ENCODE data around the gene GLI2.

GLI2 gene

GRCh38 chr2:120700659-120701058 lies 35.0 kb upstream of the GLI2 start:
- CTCF ChIA-PET, result interaction anchor here (0.7 to 2.5 kb wide), 3 partner anchors 8 to 379 kb away, joined by 3 to 6 read pairs (median 4); no protein-coding TSS in a partner anchor
- POLR2A ChIA-PET, result interaction anchor here (2.0 to 3.9 kb wide), 2 partner anchors 37 to 375 kb away, joined by 5 to 19 read pairs; no protein-coding TSS in a partner anchor
- no peak for DNase-seq (ENCODE audit: extremely low spot score)
- TF ChIP-seq TARDBP (IDR thresholded peaks at IDR 0.05), result no peak
- no peak for TF ChIP-seq BHLHE40 (IDR thresholded peaks at IDR 0.05; ENCODE audit: borderline replicate concordance)
- TF ChIP-seq FOXM1 (IDR thresholded peaks at IDR 0.05; ENCODE audit: borderline replicate concordance), result no peak
- no peak for TF ChIP-seq ELF4 (IDR thresholded peaks at IDR 0.05)
- TF ChIP-seq PKNOX1 (IDR thresholded peaks at IDR 0.05), result no peak
- TF ChIP-seq LEF1 (IDR thresholded peaks at IDR 0.05; ENCODE audit: borderline replicate concordance), result no peak
- no peak for TF ChIP-seq HDGF (IDR thresholded peaks at IDR 0.05; ENCODE audit: borderline replicate concordance)

GRCh38 chr2:120701096-120701495 lies 34.6 kb upstream of the GLI2 start:
- DNase-seq (ENCODE audit: extremely low spot score), result no peak
- CTCF ChIA-PET, result interaction anchor here (0.7 to 2.5 kb wide), 4 partner anchors 7 to 379 kb away, joined by 4 to 6 read pairs (median 4); no protein-coding TSS in a partner anchor
- TF ChIP-seq ARNT (IDR thresholded peaks at IDR 0.05) (no peak), NFRKB (IDR thresholded peaks at IDR 0.05) (no peak), FOXK2 (IDR thresholded peaks at IDR 0.05) (no peak), FOXM1 (IDR thresholded peaks at IDR 0.05; ENCODE audit: borderline replicate concordance) (no peak), BHLHE40 (IDR thresholded peaks at IDR 0.05; ENCODE audit: borderline replicate concordance) (no peak), SP1 (IDR thresholded peaks at IDR 0.05) (no peak), CTBP1 (IDR thresholded peaks at IDR 0.05; ENCODE audit: borderline replicate concordance) (no peak), PKNOX1 (IDR thresholded peaks at IDR 0.05) (no peak), ELF4 (IDR thresholded peaks at IDR 0.05) (no peak), SUZ12 (IDR thresholded peaks at IDR 0.05) (no peak), L3MBTL2 (conservative IDR thresholded peaks at IDR 0.05) (no peak), TARDBP (IDR thresholded peaks at IDR 0.05) (no peak), LEF1 (IDR thresholded peaks at IDR 0.05; ENCODE audit: borderline replicate concordance) (no peak), ZNF384 (IDR thresholded peaks at IDR 0.05) (no peak), HDGF (IDR thresholded peaks at IDR 0.05; ENCODE audit: borderline replicate concordance) (no peak), FOXA1 (IDR thresholded peaks at IDR 0.05) (no peak)
- POLR2A ChIA-PET, result interaction anchor here (2.0 to 3.9 kb wide), 2 partner anchors 36 to 374 kb away, joined by 5 to 19 read pairs; no protein-coding TSS in a partner anchor

GRCh38 chr2:120701499-120701898 lies 34.2 kb upstream of the GLI2 start:
- POLR2A ChIA-PET, result interaction anchor here (2.0 to 3.9 kb wide), 2 partner anchors 36 to 374 kb away, joined by 5 to 19 read pairs; no protein-coding TSS in a partner anchor
- TF ChIP-seq SP1 (IDR thresholded peaks at IDR 0.05) (no peak), ARNT (IDR thresholded peaks at IDR 0.05) (no peak), ELF4 (IDR thresholded peaks at IDR 0.05) (no peak), PKNOX1 (IDR thresholded peaks at IDR 0.05) (no peak), BHLHE40 (IDR thresholded peaks at IDR 0.05; ENCODE audit: borderline replicate concordance) (no peak), ZNF384 (IDR thresholded peaks at IDR 0.05) (no peak), NFRKB (IDR thresholded peaks at IDR 0.05) (no peak), SUZ12 (IDR thresholded peaks at IDR 0.05) (no peak), CTBP1 (IDR thresholded peaks at IDR 0.05; ENCODE audit: borderline replicate concordance) (no peak)
- DNase-seq (ENCODE audit: extremely low spot score), result no peak
- CTCF ChIA-PET, result interaction anchor here (1.1 to 2.5 kb wide), 3 partner anchors 10 to 379 kb away, joined by 4 to 6 read pairs (median 4); no protein-coding TSS in a partner anchor

- TF ChIP-seq SP1 (IDR thresholded peaks at IDR 0.05) (no peak), TARDBP (IDR thresholded peaks at IDR 0.05) (no peak), CTBP1 (IDR thresholded peaks at IDR 0.05; ENCODE audit: borderline replicate concordance) (no peak)
- ChIA-PET POLR2A (no interaction called here), CTCF (interaction anchor here (0.6 to 1.5 kb wide), 3 partner anchors 9 to 378 kb away, joined by 3 to 4 read pairs (median 4); partner anchors contain the start of gene GLI2)
- no peak for DNase-seq (ENCODE audit: extremely low spot score)
Observed at GRCh38 chr2:120702061-120702460, 33.6 kb upstream of the GLI2 start.

- no peak for DNase-seq (ENCODE audit: extremely low spot score)
- CTCF ChIA-PET, result no interaction called here
- POLR2A ChIA-PET, result no interaction called here
- TF ChIP-seq FOXK2 (IDR thresholded peaks at IDR 0.05), result no peak
- TF ChIP-seq PKNOX1 (IDR thresholded peaks at IDR 0.05), result no peak
Observed at GRCh38 chr2:120702801-120703200, 32.9 kb upstream of the GLI2 start.

- ChIA-PET CTCF (interaction anchor here (0.9 kb wide), 1 partner anchor 8 kb away, joined by 4 read pairs; no protein-coding TSS in a partner anchor), POLR2A (interaction anchor here (0.8 kb wide), 1 partner anchor 355 kb away, joined by 3 read pairs; no protein-coding TSS in a partner anchor)
- no peak for TF ChIP-seq FOXM1 (IDR thresholded peaks at IDR 0.05; ENCODE audit: borderline replicate concordance)
- TF ChIP-seq SP1 (IDR thresholded peaks at IDR 0.05), result no peak
- TF ChIP-seq CTBP1 (IDR thresholded peaks at IDR 0.05; ENCODE audit: borderline replicate concordance), result no peak
- TF ChIP-seq ZNF384 (IDR thresholded peaks at IDR 0.05), result no peak
- TF ChIP-seq ARNT (IDR thresholded peaks at IDR 0.05), result no peak
- no peak for TF ChIP-seq L3MBTL2 (conservative IDR thresholded peaks at IDR 0.05)
- no peak for TF ChIP-seq PKNOX1 (IDR thresholded peaks at IDR 0.05)
- TF ChIP-seq FOXK2 (IDR thresholded peaks at IDR 0.05), result no peak
- TF ChIP-seq FOXA1 (IDR thresholded peaks at IDR 0.05), result no peak
- no peak for TF ChIP-seq LEF1 (IDR thresholded peaks at IDR 0.05; ENCODE audit: borderline replicate concordance)
- no peak for TF ChIP-seq BHLHE40 (IDR thresholded peaks at IDR 0.05; ENCODE audit: borderline replicate concordance)
- TF ChIP-seq HDGF (IDR thresholded peaks at IDR 0.05; ENCODE audit: borderline replicate concordance), result no peak
- TF ChIP-seq SUZ12 (IDR thresholded peaks at IDR 0.05), result no peak
- no peak for TF ChIP-seq NFRKB (IDR thresholded peaks at IDR 0.05)
- TF ChIP-seq TARDBP (IDR thresholded peaks at IDR 0.05), result no peak
- no peak for TF ChIP-seq ELF4 (IDR thresholded peaks at IDR 0.05)
- DNase-seq (ENCODE audit: extremely low spot score), result no peak
Observed at GRCh38 chr2:120703330-120703994, 32.2 kb upstream of the GLI2 start.
